ENCODE data around the gene TRIM32. TPM values are rescaled to one million over a fixed set of nuclear protein-coding genes. Genes with fewer than 3 reads are reported as not detected.

The TRIM32 gene, protein sequence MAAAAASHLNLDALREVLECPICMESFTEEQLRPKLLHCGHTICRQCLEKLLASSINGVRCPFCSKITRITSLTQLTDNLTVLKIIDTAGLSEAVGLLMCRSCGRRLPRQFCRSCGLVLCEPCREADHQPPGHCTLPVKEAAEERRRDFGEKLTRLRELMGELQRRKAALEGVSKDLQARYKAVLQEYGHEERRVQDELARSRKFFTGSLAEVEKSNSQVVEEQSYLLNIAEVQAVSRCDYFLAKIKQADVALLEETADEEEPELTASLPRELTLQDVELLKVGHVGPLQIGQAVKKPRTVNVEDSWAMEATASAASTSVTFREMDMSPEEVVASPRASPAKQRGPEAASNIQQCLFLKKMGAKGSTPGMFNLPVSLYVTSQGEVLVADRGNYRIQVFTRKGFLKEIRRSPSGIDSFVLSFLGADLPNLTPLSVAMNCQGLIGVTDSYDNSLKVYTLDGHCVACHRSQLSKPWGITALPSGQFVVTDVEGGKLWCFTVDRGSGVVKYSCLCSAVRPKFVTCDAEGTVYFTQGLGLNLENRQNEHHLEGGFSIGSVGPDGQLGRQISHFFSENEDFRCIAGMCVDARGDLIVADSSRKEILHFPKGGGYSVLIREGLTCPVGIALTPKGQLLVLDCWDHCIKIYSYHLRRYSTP
- total RNA-seq: 10 to 100 TPM; 12.2 to 13.9 TPM

DNA sequence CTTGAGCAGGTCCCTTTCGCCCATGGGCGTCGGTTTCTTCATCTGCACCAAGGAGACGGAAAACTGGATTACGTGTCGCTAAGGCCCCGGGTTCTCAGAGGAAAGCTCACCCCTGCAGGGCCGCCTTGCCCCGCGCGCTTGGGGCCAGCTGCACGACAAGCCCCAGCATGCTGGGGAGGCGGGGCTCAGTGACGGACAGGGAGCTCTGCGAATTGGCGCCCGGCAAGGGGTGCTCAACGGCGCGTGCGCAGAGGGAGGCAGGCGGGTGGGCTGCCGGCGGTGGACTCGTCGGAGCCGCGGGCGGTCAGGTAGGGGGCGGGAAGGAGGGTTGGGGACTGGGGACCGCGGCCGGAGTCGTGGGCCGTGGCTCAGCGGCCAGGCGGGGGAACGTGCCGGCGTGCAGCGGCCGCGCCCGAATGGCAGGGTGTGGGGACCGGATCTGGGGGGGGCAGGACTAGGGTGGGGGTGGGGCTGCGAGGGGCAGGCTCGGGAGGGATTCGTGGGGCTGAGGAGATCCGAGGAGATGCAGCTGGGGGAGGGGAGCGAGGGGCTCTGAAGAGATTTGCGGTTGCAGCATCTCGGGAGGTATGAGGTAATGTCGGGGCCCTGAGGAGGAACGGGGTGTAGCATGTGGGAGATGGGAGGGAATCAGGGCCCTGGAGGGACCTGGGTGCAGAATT is at the start of gene TRIM32:
TSS of gene TRIM32 (plus strand) at position 232 of the 680 bp plus-strand sequence. CDS start 10,438 bp downstream, outside the sequence.
- no peaks in the 10 kb centered on the region for H3K27me3 ChIP-seq
- peak; percentile 88 for DNase-seq (ENCODE audit: low spot score)
- TF ChIP-seq, protein P1, sequence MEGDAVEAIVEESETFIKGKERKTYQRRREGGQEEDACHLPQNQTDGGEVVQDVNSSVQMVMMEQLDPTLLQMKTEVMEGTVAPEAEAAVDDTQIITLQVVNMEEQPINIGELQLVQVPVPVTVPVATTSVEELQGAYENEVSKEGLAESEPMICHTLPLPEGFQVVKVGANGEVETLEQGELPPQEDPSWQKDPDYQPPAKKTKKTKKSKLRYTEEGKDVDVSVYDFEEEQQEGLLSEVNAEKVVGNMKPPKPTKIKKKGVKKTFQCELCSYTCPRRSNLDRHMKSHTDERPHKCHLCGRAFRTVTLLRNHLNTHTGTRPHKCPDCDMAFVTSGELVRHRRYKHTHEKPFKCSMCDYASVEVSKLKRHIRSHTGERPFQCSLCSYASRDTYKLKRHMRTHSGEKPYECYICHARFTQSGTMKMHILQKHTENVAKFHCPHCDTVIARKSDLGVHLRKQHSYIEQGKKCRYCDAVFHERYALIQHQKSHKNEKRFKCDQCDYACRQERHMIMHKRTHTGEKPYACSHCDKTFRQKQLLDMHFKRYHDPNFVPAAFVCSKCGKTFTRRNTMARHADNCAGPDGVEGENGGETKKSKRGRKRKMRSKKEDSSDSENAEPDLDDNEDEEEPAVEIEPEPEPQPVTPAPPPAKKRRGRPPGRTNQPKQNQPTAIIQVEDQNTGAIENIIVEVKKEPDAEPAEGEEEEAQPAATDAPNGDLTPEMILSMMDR (IDR thresholded peaks at IDR 0.05): no peak
- H3K36me3 ChIP-seq: no peaks in the 10 kb centered on the region
- H3K4me1 ChIP-seq: peaks cover 0 to 33% of the 10 kb centered on the region in 2 donors
- peak within 1 kb of the TSS; percentile 82 to 89 for H3K27ac ChIP-seq
- H3K9me3 ChIP-seq: no peaks in the 10 kb centered on the region
- H3K4me3 ChIP-seq: peak within 1 kb of the TSS; percentile 80 to 90

DNA sequence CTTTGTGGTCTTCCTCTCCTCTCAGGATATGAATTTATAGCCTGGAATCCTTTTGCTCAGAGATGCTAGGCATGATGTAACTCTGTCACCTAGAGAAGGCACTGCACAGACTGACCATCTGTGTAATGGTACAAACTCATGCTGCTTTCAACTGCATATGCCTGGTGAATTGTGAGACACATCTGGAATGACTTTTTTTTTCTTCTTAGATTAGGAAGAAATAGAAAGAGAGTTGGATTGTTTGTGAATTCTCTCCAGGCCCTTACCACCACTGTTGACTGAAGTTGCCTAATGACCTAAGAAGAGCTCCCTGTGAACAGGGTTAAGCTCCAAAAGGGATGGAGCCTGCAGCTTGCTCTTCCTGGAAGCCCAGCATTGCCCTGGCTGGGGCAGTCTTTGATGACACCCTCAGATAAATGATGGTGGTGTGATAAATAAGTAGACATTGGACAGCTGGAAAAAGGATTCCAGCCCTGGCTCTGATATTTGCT is 47.8 kb upstream of the TRIM32 start:
- H3K4me3 ChIP-seq: no peak overlapping the region
- no peaks in the 10 kb centered on the region for H3K27me3 ChIP-seq
- DNase-seq (ENCODE audit: low spot score): no peak
- no peaks in the 10 kb centered on the region for H3K36me3 ChIP-seq
- no peaks in the 10 kb centered on the region for H3K9me3 ChIP-seq
- H3K4me1 ChIP-seq: peaks cover 0 to 7% of the 10 kb centered on the region in 2 donors
- TF ChIP-seq, protein P1 (IDR thresholded peaks at IDR 0.05): no peak
- H3K27ac ChIP-seq: no peak overlapping the region

DNA sequence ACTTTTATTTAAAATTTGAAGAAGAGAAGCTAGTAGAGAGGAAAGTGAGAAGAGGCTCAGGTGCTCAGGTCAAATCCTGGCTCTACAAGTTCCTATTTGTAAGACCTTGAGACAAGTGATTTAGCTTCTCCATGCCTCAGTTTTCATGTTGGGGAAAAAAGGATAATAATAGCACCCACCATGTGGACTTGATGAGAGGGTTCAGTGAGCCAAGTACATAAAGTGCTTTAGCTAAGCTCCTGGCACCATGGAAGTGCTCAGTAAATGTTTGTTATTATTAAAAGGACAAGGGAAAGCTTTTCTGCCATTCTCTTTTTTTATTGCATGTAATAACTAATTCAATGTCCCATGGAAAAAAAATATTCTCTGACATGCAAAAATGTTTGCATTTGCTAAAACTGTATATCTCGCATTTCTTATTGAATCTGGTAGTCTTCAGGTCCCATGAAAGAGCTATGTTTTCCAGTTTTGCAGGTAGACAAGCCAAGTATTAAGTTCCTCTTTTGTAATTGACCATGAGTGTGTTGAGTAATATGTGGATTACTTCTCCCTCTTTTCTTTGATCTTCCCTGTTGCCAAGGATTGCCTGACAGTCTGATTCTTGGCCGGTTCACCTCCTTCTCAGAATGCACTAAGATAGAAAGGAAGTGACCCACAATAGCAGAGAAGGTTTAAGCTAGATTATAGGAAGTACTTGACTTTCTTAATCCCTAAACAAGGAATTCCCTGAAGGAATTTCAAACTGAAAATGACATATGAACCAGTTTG is 45.6 kb upstream of the TRIM32 start:
- no peak overlapping the region for H3K4me3 ChIP-seq
- peaks cover 0 to 14% of the 10 kb centered on the region in 2 donors for H3K4me1 ChIP-seq
- no peak overlapping the region for H3K27ac ChIP-seq
- DNase-seq (ENCODE audit: low spot score): no peak
- no peaks in the 10 kb centered on the region for H3K27me3 ChIP-seq
- TF ChIP-seq, protein P1 (IDR thresholded peaks at IDR 0.05): no peak
- no peaks in the 10 kb centered on the region for H3K9me3 ChIP-seq
- H3K36me3 ChIP-seq: no peaks in the 10 kb centered on the region

DNA sequence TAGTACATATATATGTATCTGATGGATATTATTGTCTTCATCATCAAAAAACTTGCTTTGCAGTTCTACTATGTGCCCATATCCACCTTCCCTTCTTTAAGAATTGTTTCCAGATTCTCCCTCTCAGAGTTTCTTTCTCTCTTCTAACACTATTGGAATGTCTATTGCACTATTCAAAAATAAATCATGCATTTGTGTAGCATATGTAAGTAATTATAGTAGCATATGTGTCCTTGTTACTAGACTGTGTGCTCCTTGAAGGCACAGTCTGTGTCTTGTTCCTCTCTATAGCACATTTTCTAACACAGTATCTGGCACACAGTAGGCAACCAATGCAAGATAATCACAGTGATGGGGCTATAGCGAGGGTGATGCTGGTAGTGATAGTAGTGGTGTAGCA is 43.4 kb upstream of the TRIM32 start:
- no peaks in the 10 kb centered on the region for H3K27me3 ChIP-seq
- H3K36me3 ChIP-seq: no peaks in the 10 kb centered on the region
- TF ChIP-seq, protein P1 (IDR thresholded peaks at IDR 0.05): no peak
- H3K4me3 ChIP-seq: no peak overlapping the region
- H3K4me1 ChIP-seq: peaks cover 0 to 21% of the 10 kb centered on the region in 2 donors
- no peaks in the 10 kb centered on the region for H3K9me3 ChIP-seq
- H3K27ac ChIP-seq: no peak overlapping the region
- DNase-seq (ENCODE audit: low spot score): no peak

DNA sequence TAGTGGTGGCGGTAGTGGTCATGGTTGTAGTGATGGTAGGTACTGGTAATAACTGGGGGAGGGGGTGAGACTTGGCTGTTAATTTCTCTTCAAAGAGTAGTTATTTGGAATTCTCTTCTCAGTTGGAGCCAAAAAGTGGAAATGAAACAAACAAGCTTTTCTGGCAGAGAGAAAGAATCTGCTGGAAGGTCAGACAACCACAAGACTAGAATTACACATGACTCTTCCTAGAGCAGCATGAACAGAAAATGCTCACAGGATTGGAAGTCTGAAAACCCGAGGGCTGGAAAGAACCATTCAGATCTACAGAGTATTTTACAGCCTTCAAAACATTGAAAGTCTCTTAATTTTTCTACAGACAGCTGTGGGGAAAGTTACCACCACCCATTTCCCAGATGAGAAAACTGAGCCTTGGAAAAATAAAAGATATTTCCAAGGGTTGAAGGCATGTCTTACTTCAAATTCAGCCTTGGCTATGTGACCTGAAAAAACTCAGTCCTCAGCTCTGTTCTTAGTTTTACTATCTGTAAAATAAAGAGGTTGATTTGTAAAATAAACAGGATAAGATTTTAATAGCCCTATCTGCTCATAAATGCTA is 42.9 kb upstream of the TRIM32 start:
- peak overlapping the region in 1 of 2 donors; percentile 11 for H3K27ac ChIP-seq
- no peaks in the 10 kb centered on the region for H3K9me3 ChIP-seq
- H3K27me3 ChIP-seq: no peaks in the 10 kb centered on the region
- H3K4me3 ChIP-seq: no peak overlapping the region
- H3K4me1 ChIP-seq: peaks cover 0 to 21% of the 10 kb centered on the region in 2 donors
- TF ChIP-seq, protein P1 (IDR thresholded peaks at IDR 0.05): no peak
- DNase-seq (ENCODE audit: low spot score): no peak
- no peaks in the 10 kb centered on the region for H3K36me3 ChIP-seq
